ENCODE results near the gene PRH1. TPM values are rescaled to one million over a fixed set of nuclear protein-coding genes. Genes with fewer than 3 reads are reported as not detected.

PRH1 gene
- total and polyA plus RNA-seq, 2 experiments from 2014 or later = 19.0 to 42.9 TPM

- TF ChIP-seq, protein P1, sequence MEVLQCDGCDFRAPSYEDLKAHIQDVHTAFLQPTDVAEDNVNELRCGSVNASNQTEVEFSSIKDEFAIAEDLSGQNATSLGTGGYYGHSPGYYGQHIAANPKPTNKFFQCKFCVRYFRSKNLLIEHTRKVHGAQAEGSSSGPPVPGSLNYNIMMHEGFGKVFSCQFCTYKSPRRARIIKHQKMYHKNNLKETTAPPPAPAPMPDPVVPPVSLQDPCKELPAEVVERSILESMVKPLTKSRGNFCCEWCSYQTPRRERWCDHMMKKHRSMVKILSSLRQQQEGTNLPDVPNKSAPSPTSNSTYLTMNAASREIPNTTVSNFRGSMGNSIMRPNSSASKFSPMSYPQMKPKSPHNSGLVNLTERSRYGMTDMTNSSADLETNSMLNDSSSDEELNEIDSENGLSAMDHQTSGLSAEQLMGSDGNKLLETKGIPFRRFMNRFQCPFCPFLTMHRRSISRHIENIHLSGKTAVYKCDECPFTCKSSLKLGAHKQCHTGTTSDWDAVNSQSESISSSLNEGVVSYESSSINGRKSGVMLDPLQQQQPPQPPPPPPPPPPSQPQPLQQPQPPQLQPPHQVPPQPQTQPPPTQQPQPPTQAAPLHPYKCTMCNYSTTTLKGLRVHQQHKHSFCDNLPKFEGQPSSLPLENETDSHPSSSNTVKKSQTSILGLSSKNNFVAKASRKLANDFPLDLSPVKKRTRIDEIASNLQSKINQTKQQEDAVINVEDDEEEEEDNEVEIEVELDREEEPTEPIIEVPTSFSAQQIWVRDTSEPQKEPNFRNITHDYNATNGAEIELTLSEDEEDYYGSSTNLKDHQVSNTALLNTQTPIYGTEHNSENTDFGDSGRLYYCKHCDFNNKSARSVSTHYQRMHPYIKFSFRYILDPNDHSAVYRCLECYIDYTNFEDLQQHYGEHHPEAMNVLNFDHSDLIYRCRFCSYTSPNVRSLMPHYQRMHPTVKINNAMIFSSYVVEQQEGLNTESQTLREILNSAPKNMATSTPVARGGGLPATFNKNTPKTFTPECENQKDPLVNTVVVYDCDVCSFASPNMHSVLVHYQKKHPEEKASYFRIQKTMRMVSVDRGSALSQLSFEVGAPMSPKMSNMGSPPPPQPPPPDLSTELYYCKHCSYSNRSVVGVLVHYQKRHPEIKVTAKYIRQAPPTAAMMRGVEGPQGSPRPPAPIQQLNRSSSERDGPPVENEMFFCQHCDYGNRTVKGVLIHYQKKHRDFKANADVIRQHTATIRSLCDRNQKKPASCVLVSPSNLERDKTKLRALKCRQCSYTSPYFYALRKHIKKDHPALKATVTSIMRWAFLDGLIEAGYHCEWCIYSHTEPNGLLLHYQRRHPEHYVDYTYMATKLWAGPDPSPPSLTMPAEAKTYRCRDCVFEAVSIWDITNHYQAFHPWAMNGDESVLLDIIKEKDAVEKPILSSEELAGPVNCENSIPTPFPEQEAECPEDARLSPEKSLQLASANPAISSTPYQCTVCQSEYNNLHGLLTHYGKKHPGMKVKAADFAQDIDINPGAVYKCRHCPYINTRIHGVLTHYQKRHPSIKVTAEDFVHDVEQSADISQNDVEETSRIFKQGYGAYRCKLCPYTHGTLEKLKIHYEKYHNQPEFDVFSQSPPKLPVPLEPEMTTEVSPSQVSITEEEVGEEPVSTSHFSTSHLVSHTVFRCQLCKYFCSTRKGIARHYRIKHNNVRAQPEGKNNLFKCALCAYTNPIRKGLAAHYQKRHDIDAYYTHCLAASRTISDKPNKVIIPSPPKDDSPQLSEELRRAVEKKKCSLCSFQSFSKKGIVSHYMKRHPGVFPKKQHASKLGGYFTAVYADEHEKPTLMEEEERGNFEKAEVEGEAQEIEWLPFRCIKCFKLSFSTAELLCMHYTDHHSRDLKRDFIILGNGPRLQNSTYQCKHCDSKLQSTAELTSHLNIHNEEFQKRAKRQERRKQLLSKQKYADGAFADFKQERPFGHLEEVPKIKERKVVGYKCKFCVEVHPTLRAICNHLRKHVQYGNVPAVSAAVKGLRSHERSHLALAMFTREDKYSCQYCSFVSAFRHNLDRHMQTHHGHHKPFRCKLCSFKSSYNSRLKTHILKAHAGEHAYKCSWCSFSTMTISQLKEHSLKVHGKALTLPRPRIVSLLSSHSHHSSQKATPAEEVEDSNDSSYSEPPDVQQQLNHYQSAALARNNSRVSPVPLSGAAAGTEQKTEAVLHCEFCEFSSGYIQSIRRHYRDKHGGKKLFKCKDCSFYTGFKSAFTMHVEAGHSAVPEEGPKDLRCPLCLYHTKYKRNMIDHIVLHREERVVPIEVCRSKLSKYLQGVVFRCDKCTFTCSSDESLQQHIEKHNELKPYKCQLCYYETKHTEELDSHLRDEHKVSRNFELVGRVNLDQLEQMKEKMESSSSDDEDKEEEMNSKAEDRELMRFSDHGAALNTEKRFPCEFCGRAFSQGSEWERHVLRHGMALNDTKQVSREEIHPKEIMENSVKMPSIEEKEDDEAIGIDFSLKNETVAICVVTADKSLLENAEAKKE (CRISPR knock-in tag; IDR thresholded peaks at IDR 0.05) = no peak
- TF ChIP-seq ZNF331 (CRISPR knock-in tag; IDR thresholded peaks at IDR 0.05; ENCODE audit: low read depth) (no peak), CREB1 (CRISPR knock-in tag; IDR thresholded peaks at IDR 0.05; ENCODE audit: low read depth) (no peak), EZH2phosphoT487 (IDR thresholded peaks at IDR 0.05; ENCODE audit: unreplicated experiment) (no peak), REST (IDR thresholded peaks at IDR 0.05; ENCODE audit: unreplicated experiment) (no peak)
- TF ChIP-seq, protein P2, sequence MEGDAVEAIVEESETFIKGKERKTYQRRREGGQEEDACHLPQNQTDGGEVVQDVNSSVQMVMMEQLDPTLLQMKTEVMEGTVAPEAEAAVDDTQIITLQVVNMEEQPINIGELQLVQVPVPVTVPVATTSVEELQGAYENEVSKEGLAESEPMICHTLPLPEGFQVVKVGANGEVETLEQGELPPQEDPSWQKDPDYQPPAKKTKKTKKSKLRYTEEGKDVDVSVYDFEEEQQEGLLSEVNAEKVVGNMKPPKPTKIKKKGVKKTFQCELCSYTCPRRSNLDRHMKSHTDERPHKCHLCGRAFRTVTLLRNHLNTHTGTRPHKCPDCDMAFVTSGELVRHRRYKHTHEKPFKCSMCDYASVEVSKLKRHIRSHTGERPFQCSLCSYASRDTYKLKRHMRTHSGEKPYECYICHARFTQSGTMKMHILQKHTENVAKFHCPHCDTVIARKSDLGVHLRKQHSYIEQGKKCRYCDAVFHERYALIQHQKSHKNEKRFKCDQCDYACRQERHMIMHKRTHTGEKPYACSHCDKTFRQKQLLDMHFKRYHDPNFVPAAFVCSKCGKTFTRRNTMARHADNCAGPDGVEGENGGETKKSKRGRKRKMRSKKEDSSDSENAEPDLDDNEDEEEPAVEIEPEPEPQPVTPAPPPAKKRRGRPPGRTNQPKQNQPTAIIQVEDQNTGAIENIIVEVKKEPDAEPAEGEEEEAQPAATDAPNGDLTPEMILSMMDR (conservative IDR thresholded peaks at IDR 0.05; ENCODE audit: low read depth in 2 of 2) = no peak
These were observed 20.6 kb upstream of the PRH1 start (continued) for GRCh38 chr12:10904686-10905085.

All from GM23338 (cell line).